ENCODE data around the gene ARHGEF1. TPM values are rescaled to one million over a fixed set of nuclear protein-coding genes. Genes with fewer than 3 reads are reported as not detected.

Gene ARHGEF1
- total and polyA plus RNA-seq, 2 donors (not counting 1 experiment from before 2014, with no cell fraction given): 646 to 886 TPM

DNA sequence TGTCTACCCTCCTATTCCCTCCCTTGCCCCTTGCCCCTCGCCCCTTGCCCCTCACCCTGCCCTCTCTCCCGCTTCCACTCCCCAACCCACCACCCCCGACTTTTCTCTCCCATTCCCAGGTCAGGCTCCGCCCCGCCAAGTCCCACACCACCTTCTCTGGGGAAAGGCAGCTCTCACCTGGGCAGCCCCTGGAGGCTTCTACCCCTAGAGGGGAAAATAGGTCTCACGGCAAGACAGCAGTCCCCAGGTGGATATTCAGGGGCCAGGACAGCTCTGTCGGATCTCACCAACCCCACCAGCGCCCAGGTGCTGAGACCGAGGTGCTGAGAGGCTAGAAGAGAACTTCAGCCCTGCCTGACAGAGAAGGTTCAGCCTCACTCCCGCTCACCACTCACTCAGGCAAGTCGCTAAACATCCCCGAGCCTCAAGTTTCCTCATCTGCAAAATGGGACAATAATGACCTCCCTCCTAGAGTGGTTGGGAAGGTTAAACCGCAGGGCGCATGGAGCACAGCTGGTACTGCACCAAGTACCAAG lies 46.6 kb downstream of the ARHGEF1 start:
- peak overlapping the region; percentile 46 for H3K4me3 Mint-ChIP-seq
- Histone ChIP-seq H3K79me2 (ENCODE audit: control insufficient read depth, insufficient read depth, low read length) (peaks cover 4% of the 10 kb centered on the region), H3K4me1 (ENCODE audit: control insufficient read depth in 2 of 2, insufficient read depth in 2 of 2, low read length in 2 of 2) (peaks cover 53 to 62% of the 10 kb centered on the region in 2 donors), H3K4me3 (ENCODE audit: control extremely low read depth in 1 of 5, extremely low read depth in 1 of 5, insufficient read depth in 1 of 5, low read depth in 2 of 5, low read length in 4 of 5) (no peak overlapping the region), H3K9me3 (ENCODE audit: control extremely low read depth in 1 of 3, control insufficient read depth in 2 of 3, insufficient read depth in 1 of 3, low read length in 2 of 3) (no peaks in the 10 kb centered on the region), H2AFZ (ENCODE audit: insufficient read depth, low read depth, low read length, poor library complexity, severe bottlenecking) (peak overlapping the region; percentile 83), H3K36me3 (replicated peaks in 1 of 2; ENCODE audit: control extremely low read depth in 1 of 2, control insufficient read depth in 1 of 2, extremely low read depth in 1 of 2, insufficient read depth in 2 of 2, low read length in 1 of 2) (no peaks in the 10 kb centered on the region), H3K27ac (ENCODE audit: low read length in 2 of 2) (no peak overlapping the region), H3K9ac (ENCODE audit: low read length) (peak overlapping the region; percentile 73), H3K4me2 (replicated peaks; ENCODE audit: low read depth, low read length, poor library complexity, severe bottlenecking) (peak overlapping the region; percentile 94), H4K20me1 (ENCODE audit: control insufficient read depth, insufficient read depth, low read length, poor library complexity, severe bottlenecking) (no peaks in the 10 kb centered on the region), H3K27me3 (replicated peaks in 1 of 4; ENCODE audit: control extremely low read depth in 1 of 4, control insufficient read depth in 3 of 4, insufficient read depth in 4 of 4, low read length in 3 of 4) (peaks cover 0 to 32% (median 6%) of the 10 kb centered on the region in 4 experiments)
- no peak for DNase-seq
- peaks cover 5% of the 10 kb centered on the region for H3K27me3 Mint-ChIP-seq
- intact Hi-C loops (cut with micrococcal nuclease): loop anchor here (2.0 kb wide), 2 partner anchors 15 kb away; no protein-coding TSS in a partner anchor
- H3K27ac Mint-ChIP-seq: peak overlapping the region; percentile 87
- TF ChIP-seq EZH2 (IDR thresholded peaks at IDR 0.05; ENCODE audit: borderline replicate concordance, insufficient read depth, low read depth, low read length, poor library complexity, severe bottlenecking): no peak
- TF ChIP-seq, protein P1, sequence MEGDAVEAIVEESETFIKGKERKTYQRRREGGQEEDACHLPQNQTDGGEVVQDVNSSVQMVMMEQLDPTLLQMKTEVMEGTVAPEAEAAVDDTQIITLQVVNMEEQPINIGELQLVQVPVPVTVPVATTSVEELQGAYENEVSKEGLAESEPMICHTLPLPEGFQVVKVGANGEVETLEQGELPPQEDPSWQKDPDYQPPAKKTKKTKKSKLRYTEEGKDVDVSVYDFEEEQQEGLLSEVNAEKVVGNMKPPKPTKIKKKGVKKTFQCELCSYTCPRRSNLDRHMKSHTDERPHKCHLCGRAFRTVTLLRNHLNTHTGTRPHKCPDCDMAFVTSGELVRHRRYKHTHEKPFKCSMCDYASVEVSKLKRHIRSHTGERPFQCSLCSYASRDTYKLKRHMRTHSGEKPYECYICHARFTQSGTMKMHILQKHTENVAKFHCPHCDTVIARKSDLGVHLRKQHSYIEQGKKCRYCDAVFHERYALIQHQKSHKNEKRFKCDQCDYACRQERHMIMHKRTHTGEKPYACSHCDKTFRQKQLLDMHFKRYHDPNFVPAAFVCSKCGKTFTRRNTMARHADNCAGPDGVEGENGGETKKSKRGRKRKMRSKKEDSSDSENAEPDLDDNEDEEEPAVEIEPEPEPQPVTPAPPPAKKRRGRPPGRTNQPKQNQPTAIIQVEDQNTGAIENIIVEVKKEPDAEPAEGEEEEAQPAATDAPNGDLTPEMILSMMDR (IDR thresholded peaks at IDR 0.05): no peak
- peaks cover 40% of the 10 kb centered on the region for H3K4me1 Mint-ChIP-seq
- no peak for ATAC-seq (ENCODE audit: low read depth)
- CTCF ChIA-PET: interaction anchor here (0.9 to 4.4 kb wide), 11 partner anchors 12 to 136 kb away, joined by 3 to 28 read pairs (median 4); no protein-coding TSS in a partner anchor
- WGBS (ENCODE audit: insufficient coverage): 24% methylated on average over 10 of the region's 14 CpGs
- no peaks in the 10 kb centered on the region for H3K9me3 Mint-ChIP-seq (ENCODE audit: insufficient read depth)
- POLR2A ChIA-PET: interaction anchor here (0.8 to 2.5 kb wide), 4 partner anchors 12 to 56 kb away, joined by 4 to 17 read pairs (median 5); partner anchors contain the start of gene CD79A

DNA sequence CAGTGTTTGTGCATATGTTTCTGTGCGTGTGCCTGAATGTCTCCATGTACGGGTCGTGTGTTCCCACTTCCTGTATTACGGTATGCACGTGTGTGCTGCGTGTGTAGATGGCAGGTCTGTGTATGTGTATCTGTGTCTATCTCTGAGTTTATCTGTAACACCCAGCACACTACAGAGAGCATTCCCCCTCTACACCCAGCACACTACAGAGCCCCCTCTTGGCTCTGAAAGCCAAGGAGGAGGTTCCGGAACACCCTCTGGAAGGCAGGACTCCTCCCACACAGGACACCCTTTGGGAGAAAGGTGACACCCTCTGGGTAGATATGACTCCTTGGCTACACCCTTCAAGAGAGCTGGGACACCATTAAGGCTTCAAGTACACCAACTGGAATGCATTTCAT lies 47.3 kb downstream of the ARHGEF1 start:
- ChIA-PET CTCF (interaction anchor here (0.9 to 5.4 kb wide), 12 partner anchors 14 to 137 kb away, joined by 3 to 54 read pairs (median 6); partner anchors contain the start of gene RPS19), POLR2A (interaction anchor here (0.6 to 2.5 kb wide), 6 partner anchors 15 to 57 kb away, joined by 4 to 17 read pairs (median 5); partner anchors contain the start of gene CD79A)
- Histone ChIP-seq H3K4me2 (replicated peaks; ENCODE audit: low read depth, low read length, poor library complexity, severe bottlenecking) (peak overlapping the region; percentile 94), H3K79me2 (ENCODE audit: control insufficient read depth, insufficient read depth, low read length) (peaks cover 11% of the 10 kb centered on the region), H3K9ac (ENCODE audit: low read length) (no peak overlapping the region), H3K27me3 (replicated peaks in 1 of 4; ENCODE audit: control extremely low read depth in 1 of 4, control insufficient read depth in 3 of 4, insufficient read depth in 4 of 4, low read length in 3 of 4) (peaks cover 0 to 26% (median 5%) of the 10 kb centered on the region in 4 experiments), H3K4me3 (ENCODE audit: control extremely low read depth in 1 of 5, extremely low read depth in 1 of 5, insufficient read depth in 1 of 5, low read depth in 2 of 5, low read length in 4 of 5) (no peak overlapping the region), H4K20me1 (ENCODE audit: control insufficient read depth, insufficient read depth, low read length, poor library complexity, severe bottlenecking) (no peaks in the 10 kb centered on the region), H2AFZ (ENCODE audit: insufficient read depth, low read depth, low read length, poor library complexity, severe bottlenecking) (no peak overlapping the region), H3K27ac (ENCODE audit: low read length in 2 of 2) (no peak overlapping the region), H3K4me1 (ENCODE audit: control insufficient read depth in 2 of 2, insufficient read depth in 2 of 2, low read length in 2 of 2) (peaks cover 56 to 66% of the 10 kb centered on the region in 2 donors), H3K36me3 (replicated peaks in 1 of 2; ENCODE audit: control extremely low read depth in 1 of 2, control insufficient read depth in 1 of 2, extremely low read depth in 1 of 2, insufficient read depth in 2 of 2, low read length in 1 of 2) (no peaks in the 10 kb centered on the region), H3K9me3 (ENCODE audit: control extremely low read depth in 1 of 3, control insufficient read depth in 2 of 3, insufficient read depth in 1 of 3, low read length in 2 of 3) (no peaks in the 10 kb centered on the region)
- peak overlapping the region; percentile 46 for H3K4me3 Mint-ChIP-seq
- H3K4me1 Mint-ChIP-seq: peaks cover 48% of the 10 kb centered on the region
- no peak overlapping the region for H3K27ac Mint-ChIP-seq
- no peaks in the 10 kb centered on the region for H3K9me3 Mint-ChIP-seq (ENCODE audit: insufficient read depth)
- DNase-seq (no peak), ATAC-seq (ENCODE audit: low read depth) (no peak)
- TF ChIP-seq, protein P1 (IDR thresholded peaks at IDR 0.05): no peak
- no peak for TF ChIP-seq EZH2 (IDR thresholded peaks at IDR 0.05; ENCODE audit: borderline replicate concordance, insufficient read depth, low read depth, low read length, poor library complexity, severe bottlenecking)
- WGBS (ENCODE audit: insufficient coverage): 10% methylated on average over 7 of the region's 7 CpGs
- intact Hi-C loops (cut with micrococcal nuclease): no loop called here
- peaks cover 5% of the 10 kb centered on the region for H3K27me3 Mint-ChIP-seq
